ENCODE data around the gene DNAH14. TPM values are rescaled to one million over a fixed set of nuclear protein-coding genes. Genes with fewer than 3 reads are reported as not detected.
"Not testable (repeated sequence)": the region's sequence is repeated elsewhere in the genome, so short reads cannot be mapped to it uniquely, and the experiment has no call there.

DNAH14 gene
- 2.1 TPM for polyA plus RNA-seq (2012; ENCODE audit: low read depth, missing spikeins)

- TF ChIP-seq POLR2A (IDR thresholded peaks at IDR 0.05; ENCODE audit: low read depth, low read length) (peak; percentile 24; the same call in 1 of the 2 replicates), PAX5 (IDR thresholded peaks at IDR 0.05; ENCODE audit: insufficient read depth, low read length, severe bottlenecking) (no peak)
- FAIRE-seq (peak; percentile 72), DNase-seq (ENCODE audit: insufficient read length, low spot score) (peak; percentile 30)
Measured at GRCh38 chr1:224929335-224930237, at the start of gene DNAH14. TSS of gene DNAH14 (plus strand) at chr1:224929675. CDS start at chr1:224952703, 23,028 bp downstream.

- no peak for TF ChIP-seq SPI1 (IDR thresholded peaks at IDR 0.05; ENCODE audit: low read depth, low read length)
- no peak for TF ChIP-seq POLR2AphosphoS5 (IDR thresholded peaks at IDR 0.05; ENCODE audit: low read depth, low read length)
- TF ChIP-seq PAX5 (IDR thresholded peaks at IDR 0.05; ENCODE audit: insufficient read depth, low read length, severe bottlenecking): no peak
- TF ChIP-seq POU2F2 (IDR thresholded peaks at IDR 0.05; ENCODE audit: low read depth, low read length): no peak
- no peak for TF ChIP-seq TAF1 (IDR thresholded peaks at IDR 0.05; ENCODE audit: low read depth, low read length)
- TF ChIP-seq POLR2A (IDR thresholded peaks at IDR 0.05; ENCODE audit: low read depth, low read length): no peak
- no peak for DNase-seq (ENCODE audit: insufficient read length, low spot score)
- no peak for FAIRE-seq
Measured at GRCh38 chr1:224880593-224881307, 48.7 kb upstream of the DNAH14 start.

- FAIRE-seq; DNase-seq (ENCODE audit: insufficient read length, low spot score): not testable (repeated sequence)
Measured at GRCh38 chr1:224881308-224881692, 48.2 kb upstream of the DNAH14 start.

- DNase-seq (ENCODE audit: insufficient read length, low spot score): no peak
- TF ChIP-seq PAX5 (IDR thresholded peaks at IDR 0.05; ENCODE audit: insufficient read depth, low read length, severe bottlenecking) (no peak), POLR2A (IDR thresholded peaks at IDR 0.05; ENCODE audit: low read depth, low read length) (no peak), POU2F2 (IDR thresholded peaks at IDR 0.05; ENCODE audit: low read depth, low read length) (no peak), SPI1 (IDR thresholded peaks at IDR 0.05; ENCODE audit: low read depth, low read length) (no peak), TAF1 (IDR thresholded peaks at IDR 0.05; ENCODE audit: low read depth, low read length) (no peak), POLR2AphosphoS5 (IDR thresholded peaks at IDR 0.05; ENCODE audit: low read depth, low read length) (no peak)
- FAIRE-seq: no peak
Measured at GRCh38 chr1:224881762-224882211, 47.7 kb upstream of the DNAH14 start.

- DNase-seq (ENCODE audit: insufficient read length, low spot score) (no peak), FAIRE-seq (no peak)
- TF ChIP-seq POLR2AphosphoS5 (IDR thresholded peaks at IDR 0.05; ENCODE audit: low read depth, low read length) (no peak), PAX5 (IDR thresholded peaks at IDR 0.05; ENCODE audit: insufficient read depth, low read length, severe bottlenecking) (no peak), TAF1 (IDR thresholded peaks at IDR 0.05; ENCODE audit: low read depth, low read length) (no peak), POLR2A (IDR thresholded peaks at IDR 0.05; ENCODE audit: low read depth, low read length) (no peak), SPI1 (IDR thresholded peaks at IDR 0.05; ENCODE audit: low read depth, low read length) (no peak), POU2F2 (IDR thresholded peaks at IDR 0.05; ENCODE audit: low read depth, low read length) (no peak)
Measured at GRCh38 chr1:224882264-224882663, 47.2 kb upstream of the DNAH14 start.

GRCh38 chr1:224883091-224883490 lies 46.4 kb upstream of the DNAH14 start:
- DNase-seq (ENCODE audit: insufficient read length, low spot score) (no peak), FAIRE-seq (no peak)
- TF ChIP-seq SPI1 (IDR thresholded peaks at IDR 0.05; ENCODE audit: low read depth, low read length): no peak

- TF ChIP-seq SPI1 (IDR thresholded peaks at IDR 0.05; ENCODE audit: low read depth, low read length) (no peak), PAX5 (IDR thresholded peaks at IDR 0.05; ENCODE audit: insufficient read depth, low read length, severe bottlenecking) (no peak), POU2F2 (IDR thresholded peaks at IDR 0.05; ENCODE audit: low read depth, low read length) (no peak), POLR2A (IDR thresholded peaks at IDR 0.05; ENCODE audit: low read depth, low read length) (no peak), TAF1 (IDR thresholded peaks at IDR 0.05; ENCODE audit: low read depth, low read length) (no peak), POLR2AphosphoS5 (IDR thresholded peaks at IDR 0.05; ENCODE audit: low read depth, low read length) (no peak)
- no peak for FAIRE-seq
- DNase-seq (ENCODE audit: insufficient read length, low spot score): no peak
Measured at GRCh38 chr1:224884361-224884801, 45.1 kb upstream of the DNAH14 start.

GRCh38 chr1:224885376-224885775 lies 44.1 kb upstream of the DNAH14 start:
- FAIRE-seq; DNase-seq (ENCODE audit: insufficient read length, low spot score): not testable (repeated sequence)

- DNase-seq (ENCODE audit: insufficient read length, low spot score) (no peak), FAIRE-seq (no peak)
- TF ChIP-seq SPI1 (IDR thresholded peaks at IDR 0.05; ENCODE audit: low read depth, low read length) (no peak), POU2F2 (IDR thresholded peaks at IDR 0.05; ENCODE audit: low read depth, low read length) (no peak), POLR2AphosphoS5 (IDR thresholded peaks at IDR 0.05; ENCODE audit: low read depth, low read length) (no peak), TAF1 (IDR thresholded peaks at IDR 0.05; ENCODE audit: low read depth, low read length) (no peak), PAX5 (IDR thresholded peaks at IDR 0.05; ENCODE audit: insufficient read depth, low read length, severe bottlenecking) (no peak), POLR2A (IDR thresholded peaks at IDR 0.05; ENCODE audit: low read depth, low read length) (no peak)
Measured at GRCh38 chr1:224894915-224895314, 34.6 kb upstream of the DNAH14 start.

- DNase-seq (ENCODE audit: insufficient read length, low spot score) (no peak), FAIRE-seq (no peak)
Measured at GRCh38 chr1:224896130-224896781, 33.2 kb upstream of the DNAH14 start.

More at GRCh38 chr1:224896130-224896781, 33.2 kb upstream of the DNAH14 start:
- no peak for TF ChIP-seq PAX5 (IDR thresholded peaks at IDR 0.05; ENCODE audit: insufficient read depth, low read length, severe bottlenecking)
- TF ChIP-seq POU2F2 (IDR thresholded peaks at IDR 0.05; ENCODE audit: low read depth, low read length): no peak
- no peak for TF ChIP-seq TAF1 (IDR thresholded peaks at IDR 0.05; ENCODE audit: low read depth, low read length)
- TF ChIP-seq POLR2A (IDR thresholded peaks at IDR 0.05; ENCODE audit: low read depth, low read length): no peak
- TF ChIP-seq SPI1 (IDR thresholded peaks at IDR 0.05; ENCODE audit: low read depth, low read length): no peak
- TF ChIP-seq POLR2AphosphoS5 (IDR thresholded peaks at IDR 0.05; ENCODE audit: low read depth, low read length): no peak
